PC-9 (cell line): ENCODE data around the gene PRM2. TPM values are rescaled to one million over a fixed set of nuclear protein-coding genes. Genes with fewer than 3 reads are reported as not detected.

ENCODE experiments used
- BruUV-seq: library from RNA; stranded (reverse); fragments of 400-500 nt; replicated peaks from 2 replicates; lab custom pipeline; 2021; lab: Mats Ljungman, UMichigan
- CTCF ChIA-PET: fragments of 300-600 bp; sonication (Branson Sonifier 250); formaldehyde crosslinking; loops from one replicate; lab custom pipeline; 2022; ENCODE audit warnings: antibody characterized with exemption; lab: Charles Lee
- POLR2A ChIA-PET: fragments of 300-600 bp; sonication (Branson Sonifier 250); formaldehyde crosslinking; loops from one replicate; lab custom pipeline; 2022; ENCODE audit warnings: antibody characterized with exemption; ENCODE audit not compliant: unreplicated experiment; lab: Charles Lee
- DNase-seq, 2 experiments: peaks; one replicate each; pipeline versions ENCODE4 v3.0.0 to v3.0.0-alpha.2; 2015 to 2022; ENCODE audit warnings: mixed read lengths in 1 of 2
- H2AFZ ChIP-seq: fragments of 200-600 bp; sonication (generic); 2 replicates; pipeline ENCODE4 v1.8.1; 2017; ENCODE audit warnings: antibody characterized with exemption
- H3F3A ChIP-seq: fragments of 200-600 bp; sonication (generic); 2 replicates; pipeline ENCODE4 v1.8.1; 2017; ENCODE audit warnings: antibody characterized with exemption, mild to moderate bottlenecking, low read depth; ENCODE audit not compliant: insufficient read depth
- H3K27ac ChIP-seq: fragments of 200-600 bp; sonication (generic); 2 replicates; pipeline ENCODE4 v1.6.1; 2016; ENCODE audit warnings: mixed run types
- H3K27me3 ChIP-seq: fragments of 200-600 bp; sonication (generic); 2 replicates; pipeline ENCODE4 v1.6.1; 2016; ENCODE audit warnings: low read depth, mixed run types; ENCODE audit not compliant: insufficient read depth
- H3K36me3 ChIP-seq: fragments of 200-600 bp; sonication (generic); 2 replicates; pipeline ENCODE4 v1.6.1; 2016; ENCODE audit warnings: low read depth, mixed run types
- H3K4me1 ChIP-seq: fragments of 200-600 bp; sonication (generic); replicated peaks from 2 replicates; pipeline ENCODE4 v1.6.1; 2016; ENCODE audit warnings: mixed run types; ENCODE audit not compliant: insufficient read depth
- H3K4me2 ChIP-seq: fragments of 200-600 bp; sonication (generic); 2 replicates; pipeline ENCODE4 v1.6.1; 2017; ENCODE audit warnings: mixed run types
- H3K4me3 ChIP-seq: fragments of 200-600 bp; sonication (generic); 2 replicates; pipeline ENCODE4 v1.6.1; 2016; ENCODE audit warnings: mixed run types
- H3K79me2 ChIP-seq: fragments of 200-600 bp; sonication (generic); 2 replicates; pipeline ENCODE4 v1.6.1; 2017; ENCODE audit warnings: low read depth, mixed run types
- H3K9me2 ChIP-seq: fragments of 200-600 bp; sonication (generic); 2 replicates; pipeline ENCODE4 v1.8.1; 2017; ENCODE audit warnings: mild to moderate bottlenecking; ENCODE audit not compliant: insufficient read depth
- H3K9me3 ChIP-seq: fragments of 200-600 bp; sonication (generic); 2 replicates; pipeline ENCODE4 v1.8.1; 2016; ENCODE audit warnings: low read depth; ENCODE audit not compliant: insufficient read depth
- H4K20me1 ChIP-seq: fragments of 200-600 bp; sonication (generic); 2 replicates; pipeline ENCODE4 v1.8.1; 2017; ENCODE audit not compliant: insufficient read depth
- CTCF ChIP-seq: fragments of 200-600 bp; sonication (generic); conservative IDR thresholded peaks from 2 replicates; pipeline ENCODE4 v1.6.1; 2017; ENCODE audit warnings: mixed run types, antibody characterized with exemption, mild to moderate bottlenecking, moderate library complexity
- EZH2 ChIP-seq: fragments of 200-600 bp; sonication (generic); IDR thresholded peaks from 2 replicates; pipeline ENCODE4 v1.8.0; 2017; ENCODE audit warnings: antibody characterized with exemption, low read depth
- intact Hi-C: fragments of 100-400 bp; cut with micrococcal nuclease; formaldehyde crosslinking; loops from one replicate; pipeline ENCODE4 v1.10.0; 2022; ENCODE audit not compliant: unreplicated experiment
- total RNA-seq: library from RNA; stranded (reverse); gene quantifications from 2 replicates; pipeline ENCODE4 v1.2.3, GENCODE V29; 2021

PRM2 gene
- total RNA-seq, 1 experiment from 2014 or later: not detected

DNA sequence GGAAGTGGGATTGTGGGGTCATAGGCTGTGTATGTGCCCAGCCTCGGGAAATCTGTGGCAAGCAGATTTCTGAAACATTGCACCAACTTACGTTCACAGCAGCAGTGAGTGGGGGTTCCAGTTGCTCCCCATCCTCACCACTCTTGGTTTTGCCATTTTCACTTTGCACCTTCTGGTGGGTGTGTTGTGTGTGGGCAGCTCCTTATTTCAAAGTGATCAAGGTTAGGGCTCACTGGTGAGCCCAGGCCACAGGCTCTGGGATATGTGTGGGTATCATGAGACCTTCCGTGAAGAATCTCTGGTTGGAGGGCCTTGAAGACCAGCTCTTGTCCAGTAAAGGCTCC is 34.3 kb upstream of the PRM2 start:
- ChIA-PET POLR2A (no interaction called here), CTCF (no interaction called here)
- no peak overlapping the region for H3K27ac ChIP-seq
- peaks cover 21% of the 10 kb centered on the region for H3F3A ChIP-seq
- H4K20me1 ChIP-seq: no peaks in the 10 kb centered on the region
- H3K9me3 ChIP-seq: no peaks in the 10 kb centered on the region
- intact Hi-C loops: no loop called here
- no peaks in the 10 kb centered on the region for H3K9me2 ChIP-seq
- DNase-seq: no peak
- no peaks in the 10 kb centered on the region for H3K36me3 ChIP-seq
- no TSS peak for BruUV-seq
- H2AFZ ChIP-seq: no peak overlapping the region
- H3K4me3 ChIP-seq: no peak overlapping the region
- no peaks in the 10 kb centered on the region for H3K27me3 ChIP-seq
- TF ChIP-seq EZH2 (no peak), CTCF (no peak)
- H3K4me1 ChIP-seq: peaks cover 29% of the 10 kb centered on the region
- no peaks in the 10 kb centered on the region for H3K79me2 ChIP-seq
- no peak overlapping the region for H3K4me2 ChIP-seq

DNA sequence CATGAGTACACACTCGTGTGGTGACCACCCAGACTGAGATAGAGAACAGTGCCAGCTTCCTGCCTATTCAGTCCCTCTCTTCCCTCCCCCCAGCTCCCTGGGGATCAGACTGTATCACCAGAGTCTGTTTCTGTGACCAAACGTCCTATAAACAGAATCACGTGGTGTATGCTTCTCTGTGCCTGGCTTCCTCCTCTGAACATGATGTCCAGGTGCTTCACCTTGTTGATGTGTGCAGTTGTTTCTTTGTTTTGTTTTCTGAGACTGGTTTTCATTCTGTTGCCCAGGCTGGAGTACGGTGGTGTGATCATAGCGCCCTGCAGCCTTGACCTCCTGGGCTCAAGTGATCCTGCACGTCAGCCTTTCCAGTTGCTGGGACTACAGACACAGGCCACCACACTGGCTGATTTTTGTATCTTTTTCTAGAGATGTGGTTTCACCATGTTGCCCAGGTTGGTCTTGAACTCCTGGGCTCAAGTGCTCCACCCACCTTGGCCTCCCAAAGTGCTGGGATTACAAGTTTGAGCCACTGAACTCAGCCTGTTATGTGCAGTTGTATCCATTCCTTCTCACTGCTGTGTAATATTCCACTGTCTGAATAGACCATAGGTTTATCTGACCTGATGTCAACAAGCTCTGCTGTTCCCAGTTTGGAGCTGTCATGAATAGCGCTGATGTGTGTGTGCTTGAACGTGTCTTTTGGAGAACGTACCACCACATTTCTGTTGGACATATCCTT is 33.8 kb upstream of the PRM2 start:
- Histone ChIP-seq H3K79me2 (no peaks in the 10 kb centered on the region), H3F3A (peaks cover 21% of the 10 kb centered on the region), H3K9me2 (no peaks in the 10 kb centered on the region), H3K36me3 (no peaks in the 10 kb centered on the region), H3K4me2 (no peak overlapping the region), H3K27me3 (no peaks in the 10 kb centered on the region), H3K27ac (no peak overlapping the region), H3K4me3 (no peak overlapping the region), H3K4me1 (peaks cover 29% of the 10 kb centered on the region), H3K9me3 (no peaks in the 10 kb centered on the region), H4K20me1 (no peaks in the 10 kb centered on the region), H2AFZ (no peak overlapping the region)
- TF ChIP-seq EZH2 (no peak), CTCF (no peak)
- CTCF ChIA-PET: interaction anchor here (0.7 kb wide), 1 partner anchor 43 kb away, joined by 5 read pairs; no protein-coding TSS in a partner anchor
- BruUV-seq: no TSS peak
- no peak for DNase-seq
- intact Hi-C loops: no loop called here
- POLR2A ChIA-PET: no interaction called here

DNA sequence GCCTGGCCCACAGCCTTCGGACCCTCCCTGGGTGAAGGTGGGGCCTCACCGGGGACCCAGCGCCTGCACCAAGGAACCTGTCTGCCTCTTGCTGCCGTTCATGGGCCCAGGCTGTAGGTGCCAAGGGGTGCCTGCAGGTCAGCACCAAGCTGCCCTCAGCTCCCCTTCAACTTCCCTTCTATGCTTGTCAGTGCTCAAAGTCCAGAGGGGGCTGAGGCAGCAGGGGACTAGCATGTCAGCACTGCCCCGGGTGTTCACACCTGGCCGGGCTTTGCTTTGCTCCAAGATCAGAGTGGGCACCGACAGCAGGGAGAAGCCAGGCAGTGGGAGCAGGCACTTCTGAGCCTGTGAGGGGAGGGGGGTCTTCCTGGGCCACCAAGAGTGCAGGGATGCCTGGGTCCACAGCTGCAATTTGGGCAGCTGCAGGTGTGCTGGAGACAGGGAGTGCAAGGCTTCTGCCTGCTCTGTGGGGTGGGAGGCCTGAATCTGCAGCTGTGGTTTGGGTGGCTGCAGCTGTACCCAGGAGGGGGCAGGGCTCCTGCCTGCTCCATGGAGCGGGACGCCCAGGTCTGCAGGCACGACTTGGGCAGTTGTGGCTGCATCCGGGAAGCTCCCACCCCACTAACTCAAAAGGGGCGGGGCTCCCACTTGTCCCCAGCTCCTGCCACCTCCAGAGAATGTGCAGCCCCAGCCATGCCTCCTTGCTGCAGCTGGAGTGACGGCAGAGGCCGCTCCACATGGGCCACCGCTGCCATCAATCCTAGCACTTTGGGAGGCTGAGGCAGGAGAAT is 32.4 kb upstream of the PRM2 start:
- Histone ChIP-seq H3K27me3 (no peaks in the 10 kb centered on the region), H3K27ac (no peak overlapping the region), H3F3A (peaks cover 19% of the 10 kb centered on the region), H3K79me2 (no peaks in the 10 kb centered on the region), H3K4me1 (peaks cover 24% of the 10 kb centered on the region), H3K36me3 (no peaks in the 10 kb centered on the region), H3K9me3 (no peaks in the 10 kb centered on the region), H2AFZ (no peak overlapping the region), H3K4me3 (no peak overlapping the region), H3K9me2 (no peaks in the 10 kb centered on the region), H4K20me1 (no peaks in the 10 kb centered on the region), H3K4me2 (no peak overlapping the region)
- POLR2A ChIA-PET: no interaction called here
- CTCF ChIA-PET: no interaction called here
- BruUV-seq: no TSS peak
- no peak for DNase-seq
- TF ChIP-seq EZH2: no peak
- TF ChIP-seq CTCF: no peak
- intact Hi-C loops: no loop called here
